Measurements from ENCODE around the gene TMPRSS6. TPM values are rescaled to one million over a fixed set of nuclear protein-coding genes. Genes with fewer than 3 reads are reported as not detected.

TMPRSS6 gene
- not detected in 2 replicates for total RNA-seq

DNA sequence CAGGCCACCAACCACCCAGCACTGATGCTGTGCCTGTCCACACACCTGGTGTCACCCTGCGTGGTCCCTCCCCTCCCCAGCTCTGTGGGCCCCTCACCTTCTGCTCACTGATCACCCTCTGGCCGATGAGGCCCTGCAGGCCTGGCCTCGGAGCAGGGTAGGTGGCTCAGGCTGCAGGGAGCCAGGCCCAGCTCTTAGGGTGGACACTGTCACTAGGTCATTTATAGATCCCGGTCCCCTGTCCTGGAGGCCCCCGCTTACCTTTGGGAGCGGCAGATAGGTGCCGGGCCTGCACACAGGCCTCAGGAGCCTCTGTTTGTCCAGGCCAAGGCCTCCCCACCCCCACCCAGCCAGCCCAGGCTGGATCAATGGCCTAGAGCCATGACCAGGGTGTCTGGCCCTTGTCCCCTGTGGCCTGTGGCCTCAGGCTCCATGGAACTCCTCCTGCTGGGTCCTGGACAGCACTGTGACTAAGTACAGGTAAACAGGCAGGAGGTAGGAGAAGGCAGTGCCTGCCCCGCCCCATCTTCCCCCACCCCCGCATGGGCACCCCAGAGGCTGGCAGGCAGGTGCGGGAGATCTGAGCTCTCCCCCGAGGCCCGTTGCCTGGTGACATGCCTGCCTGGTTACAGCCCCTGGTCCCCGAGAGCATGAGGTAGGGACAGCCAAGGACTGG, at the start of gene TMPRSS6:
Gene TMPRSS6 (minus strand): TSS at position 472 of the 676 bp plus-strand sequence. CDS start 6,296 bp downstream, outside the sequence.

DNA sequence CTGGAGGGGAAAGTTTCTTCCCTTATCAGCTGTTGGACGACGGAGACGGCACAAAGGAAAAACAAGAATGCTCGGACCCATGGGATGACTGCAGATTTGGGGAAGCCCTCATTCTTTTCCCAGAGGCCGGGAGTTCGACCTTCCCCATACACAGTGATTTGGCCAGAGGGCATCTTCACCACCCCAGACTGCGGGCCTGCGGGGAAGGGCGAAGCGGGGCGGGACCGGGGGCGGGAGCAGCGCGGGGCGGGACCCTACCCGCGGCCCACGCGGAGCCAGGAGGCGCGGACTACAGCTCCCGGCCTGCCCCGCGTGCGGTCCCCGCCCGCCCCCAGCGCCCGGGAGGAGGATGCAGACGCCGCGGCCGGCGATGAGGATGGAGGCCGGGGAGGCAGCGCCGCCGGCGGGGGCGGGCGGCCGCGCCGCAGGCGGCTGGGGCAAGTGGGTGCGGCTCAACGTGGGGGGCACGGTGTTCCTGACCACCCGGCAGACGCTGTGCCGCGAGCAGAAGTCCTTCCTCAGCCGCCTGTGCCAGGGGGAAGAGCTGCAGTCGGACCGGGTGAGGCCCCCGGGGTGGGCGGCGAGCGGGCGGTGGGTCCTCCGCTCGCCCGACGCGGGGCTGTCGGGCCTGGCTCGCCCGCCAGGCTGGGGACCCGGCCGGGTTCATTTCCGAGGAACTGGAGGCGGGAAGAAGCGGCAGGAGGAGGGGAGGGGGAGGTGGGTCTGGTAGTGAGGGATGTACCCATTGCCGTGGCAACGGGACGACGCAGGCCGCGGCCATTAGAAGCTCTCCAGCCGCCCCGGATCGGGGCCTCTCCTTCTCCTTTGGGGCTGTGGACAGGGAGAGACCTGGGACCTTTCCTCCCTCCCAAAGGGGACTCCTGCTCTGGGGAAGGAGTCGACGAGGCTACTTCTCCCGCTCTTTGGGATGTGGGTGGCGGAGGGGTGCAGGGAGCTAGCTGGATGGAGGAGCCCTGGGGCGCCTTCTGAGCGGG, 57.8 kb downstream of the TMPRSS6 start, which contains the start of gene KCTD17:
Gene KCTD17 (plus strand): TSS at position 352 of the 995 bp plus-strand sequence. CDS start 19 bp downstream, at position 371.

DNA sequence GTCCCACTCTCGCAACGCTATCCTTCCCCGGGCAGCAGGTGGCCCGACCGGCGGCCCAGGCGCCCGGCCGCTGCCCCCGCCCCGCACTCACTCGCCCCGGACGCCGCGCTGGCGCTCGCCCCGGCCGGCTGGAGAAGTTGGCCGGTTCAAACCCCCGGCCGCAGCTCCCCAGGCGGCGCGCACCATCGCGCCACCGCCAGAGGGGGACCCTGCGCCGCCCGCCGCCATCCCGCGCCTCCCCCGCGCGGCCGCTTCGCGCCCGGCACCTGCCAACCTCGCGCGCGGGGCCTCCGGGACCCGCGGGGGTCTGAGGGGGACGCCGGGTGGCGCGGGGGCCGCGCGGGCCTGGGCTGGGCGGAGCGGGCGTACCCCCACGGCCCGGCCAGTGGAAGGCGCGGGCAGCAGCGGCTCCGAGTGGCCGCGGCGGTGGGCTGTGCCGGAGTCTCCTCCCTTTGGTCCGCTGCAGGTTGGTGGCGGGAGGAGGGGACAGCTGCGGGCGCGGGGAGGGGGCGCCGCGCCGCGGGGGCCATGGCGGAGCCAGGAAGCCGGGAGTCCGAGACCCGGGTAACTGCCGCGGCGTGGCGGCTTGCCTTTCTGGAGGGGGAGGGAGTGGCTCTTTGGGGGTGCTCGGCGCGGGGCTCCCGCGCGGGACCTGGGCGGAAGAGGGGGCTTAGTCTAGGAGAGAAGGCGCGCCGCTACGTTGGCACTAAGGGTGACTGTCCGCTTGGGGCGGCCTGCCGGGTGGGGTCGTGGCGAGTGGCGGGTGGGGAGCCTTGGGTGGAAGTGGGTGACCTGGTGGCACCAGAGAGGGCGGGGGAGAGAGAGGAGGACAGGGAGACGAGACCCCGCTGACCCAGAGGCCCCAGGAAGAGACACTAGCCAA, 90.0 kb downstream of the TMPRSS6 start, which contains the start of the genes MPST and TST:
Gene MPST (plus strand): TSS at position 434 of the 883 bp plus-strand sequence. CDS start 95 bp downstream, at position 529.
Gene TST (minus strand): TSS at position 139 of the 883 bp plus-strand sequence. CDS start 715 bp downstream, outside the sequence.

Other genes starting within 250 kb of the TMPRSS6 start
- gene NCF4, start 248.7 kb downstream of the TMPRSS6 start, total RNA-seq = not detected in 2 replicates
- gene CSF2RB, start 196.1 kb downstream of the TMPRSS6 start, total RNA-seq = under 0.01 TPM in 1 of 2 replicates, not detected in the other
- 14.8 and 17.5 TPM in 2 replicates for gene TST, start 90.3 kb downstream of the TMPRSS6 start, total RNA-seq
- gene MPST, start 90.0 kb downstream of the TMPRSS6 start, total RNA-seq = 33.7 and 43.1 TPM in 2 replicates
- gene KCTD17, start 58.0 kb downstream of the TMPRSS6 start, total RNA-seq = 18.8 and 19.3 TPM in 2 replicates
- under 0.01 TPM in 1 of 2 replicates, not detected in the other for gene IL2RB, start 40.2 kb upstream of the TMPRSS6 start, total RNA-seq
- gene C1QTNF6, start 78.5 kb upstream of the TMPRSS6 start, total RNA-seq = 7.6 and 8.2 TPM in 2 replicates
- gene SSTR3, start 102.8 kb upstream of the TMPRSS6 start, total RNA-seq = not detected in 2 replicates
- 3.9 and 5.4 TPM in 2 replicates for gene RAC2, start 134.6 kb upstream of the TMPRSS6 start, total RNA-seq
- gene CYTH4, start 172.8 kb upstream of the TMPRSS6 start, total RNA-seq = not detected in 2 replicates

All from articular chondrocyte of knee joint (primary cell).